Nephron progenitor cell (in vitro differentiated cells): ENCODE data around the gene LGALS1.
"Not testable (repeated sequence)": the region's sequence is repeated elsewhere in the genome, so short reads cannot be mapped to it uniquely, and the experiment has no call there.

Experiments used
- DNase-seq: peaks from one replicate; pipeline ENCODE4 v3.0.0; 2021
- H3K27ac Mint-ChIP-seq: 2 replicates; pipeline ENCODE4 v1.8.0; 2021; ENCODE audit warnings: mild to moderate bottlenecking, moderate library complexity, mixed read lengths
- H3K27me3 Mint-ChIP-seq: 2 replicates; pipeline ENCODE4 v1.8.0; 2021; ENCODE audit warnings: mild to moderate bottlenecking, low read depth, mixed read lengths; ENCODE audit not compliant: poor library complexity
- H3K36me3 Mint-ChIP-seq: 2 replicates; pipeline ENCODE4 v1.8.0; 2021; ENCODE audit warnings: low read depth, mixed read lengths
- H3K4me1 Mint-ChIP-seq: 2 replicates; pipeline ENCODE4 v1.8.0; 2021; ENCODE audit warnings: mixed read lengths
- H3K4me3 Mint-ChIP-seq: 2 replicates; pipeline ENCODE4 v1.8.0; 2021; ENCODE audit warnings: mild to moderate bottlenecking, moderate library complexity, mixed read lengths
- H3K9me3 Mint-ChIP-seq: 2 replicates; pipeline ENCODE4 v1.8.0; 2021; ENCODE audit warnings: mild to moderate bottlenecking, moderate library complexity, mixed read lengths
- TF ChIP-seq, protein P1 (sequence below): fragments of 200-600 bp; sonication (generic); IDR thresholded peaks from 2 replicates; pipeline ENCODE4 v1.5.0; 2021; ENCODE audit warnings: antibody characterized with exemption

LGALS1 gene

DNA sequence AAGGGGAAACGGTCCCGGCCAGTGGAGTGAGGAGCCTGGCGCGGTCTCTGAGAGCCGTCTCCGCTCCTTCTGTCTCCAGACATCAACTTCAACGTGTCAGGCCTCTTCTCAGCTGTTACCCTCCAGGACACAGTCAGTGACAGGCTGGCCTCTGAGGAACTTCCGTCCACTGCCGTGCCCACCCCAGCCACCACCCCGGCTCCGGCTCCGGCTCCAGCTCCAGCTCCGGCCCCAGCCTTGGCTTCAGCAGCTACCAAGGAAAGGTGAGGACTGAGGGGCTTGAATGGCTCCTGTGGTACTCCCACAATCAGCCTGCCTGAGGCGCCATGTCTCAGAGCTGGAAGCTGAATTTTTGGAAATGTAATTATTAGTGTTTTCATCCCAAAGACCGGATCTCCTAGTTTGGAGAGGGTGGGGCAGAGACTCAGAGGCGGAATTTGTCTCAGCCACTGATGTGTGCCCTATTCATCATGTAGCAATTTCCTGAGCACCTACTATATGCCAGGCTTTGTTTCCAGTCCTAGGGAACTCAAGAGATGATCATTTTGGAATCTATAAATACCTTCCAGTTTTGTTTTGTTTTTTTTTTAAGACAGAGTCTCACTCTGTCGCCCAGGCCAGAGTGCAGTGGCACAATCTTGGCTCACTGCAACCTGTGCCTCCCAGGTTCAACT is 24.8 kb upstream of the LGALS1 start:
- Mint-ChIP-seq H3K36me3 (peaks cover 35% of the 10 kb centered on the region), H3K4me3 (no peak overlapping the region), H3K27me3 (no peaks in the 10 kb centered on the region), H3K27ac (no peak overlapping the region), H3K4me1 (no peaks in the 10 kb centered on the region), H3K9me3 (no peaks in the 10 kb centered on the region)
- TF ChIP-seq, protein P1, sequence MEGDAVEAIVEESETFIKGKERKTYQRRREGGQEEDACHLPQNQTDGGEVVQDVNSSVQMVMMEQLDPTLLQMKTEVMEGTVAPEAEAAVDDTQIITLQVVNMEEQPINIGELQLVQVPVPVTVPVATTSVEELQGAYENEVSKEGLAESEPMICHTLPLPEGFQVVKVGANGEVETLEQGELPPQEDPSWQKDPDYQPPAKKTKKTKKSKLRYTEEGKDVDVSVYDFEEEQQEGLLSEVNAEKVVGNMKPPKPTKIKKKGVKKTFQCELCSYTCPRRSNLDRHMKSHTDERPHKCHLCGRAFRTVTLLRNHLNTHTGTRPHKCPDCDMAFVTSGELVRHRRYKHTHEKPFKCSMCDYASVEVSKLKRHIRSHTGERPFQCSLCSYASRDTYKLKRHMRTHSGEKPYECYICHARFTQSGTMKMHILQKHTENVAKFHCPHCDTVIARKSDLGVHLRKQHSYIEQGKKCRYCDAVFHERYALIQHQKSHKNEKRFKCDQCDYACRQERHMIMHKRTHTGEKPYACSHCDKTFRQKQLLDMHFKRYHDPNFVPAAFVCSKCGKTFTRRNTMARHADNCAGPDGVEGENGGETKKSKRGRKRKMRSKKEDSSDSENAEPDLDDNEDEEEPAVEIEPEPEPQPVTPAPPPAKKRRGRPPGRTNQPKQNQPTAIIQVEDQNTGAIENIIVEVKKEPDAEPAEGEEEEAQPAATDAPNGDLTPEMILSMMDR: no peak
- DNase-seq: no peak

DNA sequence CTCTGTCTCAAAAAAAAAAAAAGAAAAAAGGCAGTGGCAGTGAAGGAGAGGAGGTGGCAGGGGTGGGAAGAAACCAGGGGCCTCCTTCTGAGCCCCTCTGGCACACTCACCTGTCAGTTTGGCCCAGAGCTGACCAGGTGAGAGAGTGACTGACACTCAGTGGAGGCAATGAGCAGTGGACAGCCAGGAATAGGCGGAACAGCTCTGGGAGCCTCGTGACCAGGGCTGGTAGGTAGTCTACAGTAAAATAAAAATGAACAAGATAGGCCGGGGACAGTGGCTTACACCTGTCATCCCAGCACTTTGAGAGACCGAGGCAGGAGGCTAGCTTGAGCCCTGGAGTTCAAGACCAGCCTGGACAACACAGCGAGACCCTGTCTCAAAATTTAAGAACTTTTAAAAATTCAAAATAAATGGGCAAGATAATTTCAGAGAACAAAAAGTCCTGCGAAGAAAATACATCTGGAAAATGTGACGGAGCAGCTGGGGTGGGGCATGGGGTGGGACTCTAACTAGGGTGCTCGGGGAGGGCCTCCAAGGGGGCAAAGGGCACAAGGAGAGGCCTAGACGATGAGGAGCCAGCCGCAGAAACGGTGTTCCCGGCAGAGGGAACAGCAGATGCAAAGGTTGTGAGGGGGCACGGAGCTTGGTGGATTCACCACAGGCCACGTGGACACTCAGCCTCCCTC is 20.7 kb upstream of the LGALS1 start:
- Mint-ChIP-seq H3K4me1 (peaks cover 14% of the 10 kb centered on the region), H3K4me3 (no peak overlapping the region), H3K27me3 (no peaks in the 10 kb centered on the region), H3K27ac (peak overlapping the region; percentile 48), H3K36me3 (peaks cover 27% of the 10 kb centered on the region), H3K9me3 (no peaks in the 10 kb centered on the region)
- TF ChIP-seq, protein P1: no peak
- no peak for DNase-seq

DNA sequence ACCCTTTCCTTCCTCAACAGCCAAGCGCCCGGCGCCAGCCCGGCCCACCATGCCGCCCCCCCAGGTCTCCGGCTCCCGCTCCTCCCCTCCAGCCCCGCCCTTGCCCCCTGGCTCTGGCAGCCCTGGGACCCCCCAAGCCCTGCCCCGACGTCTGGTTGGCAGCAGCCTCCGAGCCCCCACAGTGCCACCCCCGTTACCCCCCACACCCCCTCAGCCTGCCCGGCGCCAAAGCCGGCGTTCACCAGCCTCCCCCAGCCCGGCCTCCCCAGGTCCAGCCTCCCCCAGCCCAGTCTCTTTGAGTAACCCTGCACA is 20.2 kb upstream of the LGALS1 start:
- Mint-ChIP-seq H3K9me3 (no peaks in the 10 kb centered on the region), H3K4me1 (peaks cover 19% of the 10 kb centered on the region)
- TF ChIP-seq, protein P1: no peak

DNA sequence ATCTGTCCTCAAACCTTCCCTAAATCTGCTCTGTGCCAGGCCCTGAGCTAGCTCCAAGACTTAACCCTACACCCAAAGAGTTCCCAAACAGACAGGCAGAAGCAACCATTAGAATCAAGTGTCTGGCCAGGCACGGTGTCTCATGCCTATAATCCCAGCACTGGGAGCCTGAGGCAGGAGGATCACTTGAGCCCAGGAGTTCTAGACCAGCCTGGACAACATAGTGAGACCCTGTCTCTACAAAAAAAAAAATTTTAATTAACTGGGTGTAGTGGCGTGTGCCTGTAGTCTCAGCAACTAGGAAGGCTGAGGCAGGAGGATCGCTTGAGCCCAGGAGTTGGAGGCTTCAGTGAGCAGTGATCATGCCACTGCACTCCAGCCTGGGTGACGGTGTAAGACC is 18.9 kb upstream of the LGALS1 start:
- H3K9me3 Mint-ChIP-seq, H3K27me3 Mint-ChIP-seq, DNase-seq, H3K4me3 Mint-ChIP-seq: not testable (repeated sequence)
- Mint-ChIP-seq H3K27ac (peak overlapping the region; percentile 98), H3K4me1 (peaks cover 33% of the 10 kb centered on the region), H3K36me3 (peaks cover 18% of the 10 kb centered on the region)

More for the DNA sequence above, 20.2 kb upstream of the LGALS1 start:
- Mint-ChIP-seq H3K27ac (no peak overlapping the region), H3K27me3 (no peaks in the 10 kb centered on the region), H3K36me3 (peaks cover 22% of the 10 kb centered on the region), H3K4me3 (no peak overlapping the region)
- no peak for DNase-seq

DNA sequence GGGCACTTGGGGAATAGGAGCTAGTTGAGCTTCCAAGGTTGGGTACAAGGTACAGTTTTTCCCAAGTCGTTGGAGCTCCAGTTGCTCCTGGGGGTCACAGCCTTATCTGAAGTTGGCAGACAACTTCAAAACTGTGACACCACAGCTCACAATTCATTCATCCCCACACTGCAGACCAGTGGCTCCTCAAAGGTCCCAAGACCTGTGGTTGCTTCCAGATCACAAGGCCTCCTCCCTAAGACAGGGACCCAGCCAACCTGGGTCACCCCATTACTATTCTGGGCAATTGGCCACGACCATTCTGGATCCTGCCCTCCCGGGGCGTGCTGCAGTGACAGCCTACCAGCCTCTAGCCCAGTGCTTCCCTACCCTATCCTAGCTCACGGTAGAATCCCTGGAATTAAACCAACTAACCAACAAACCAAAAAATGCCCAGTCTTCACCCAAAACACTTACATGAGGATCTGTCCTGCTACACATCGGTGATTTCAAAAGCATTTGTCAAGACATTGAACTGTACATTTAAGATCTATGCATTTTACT is 17.8 kb upstream of the LGALS1 start:
- no peak for DNase-seq
- TF ChIP-seq, protein P1: no peak

DNA sequence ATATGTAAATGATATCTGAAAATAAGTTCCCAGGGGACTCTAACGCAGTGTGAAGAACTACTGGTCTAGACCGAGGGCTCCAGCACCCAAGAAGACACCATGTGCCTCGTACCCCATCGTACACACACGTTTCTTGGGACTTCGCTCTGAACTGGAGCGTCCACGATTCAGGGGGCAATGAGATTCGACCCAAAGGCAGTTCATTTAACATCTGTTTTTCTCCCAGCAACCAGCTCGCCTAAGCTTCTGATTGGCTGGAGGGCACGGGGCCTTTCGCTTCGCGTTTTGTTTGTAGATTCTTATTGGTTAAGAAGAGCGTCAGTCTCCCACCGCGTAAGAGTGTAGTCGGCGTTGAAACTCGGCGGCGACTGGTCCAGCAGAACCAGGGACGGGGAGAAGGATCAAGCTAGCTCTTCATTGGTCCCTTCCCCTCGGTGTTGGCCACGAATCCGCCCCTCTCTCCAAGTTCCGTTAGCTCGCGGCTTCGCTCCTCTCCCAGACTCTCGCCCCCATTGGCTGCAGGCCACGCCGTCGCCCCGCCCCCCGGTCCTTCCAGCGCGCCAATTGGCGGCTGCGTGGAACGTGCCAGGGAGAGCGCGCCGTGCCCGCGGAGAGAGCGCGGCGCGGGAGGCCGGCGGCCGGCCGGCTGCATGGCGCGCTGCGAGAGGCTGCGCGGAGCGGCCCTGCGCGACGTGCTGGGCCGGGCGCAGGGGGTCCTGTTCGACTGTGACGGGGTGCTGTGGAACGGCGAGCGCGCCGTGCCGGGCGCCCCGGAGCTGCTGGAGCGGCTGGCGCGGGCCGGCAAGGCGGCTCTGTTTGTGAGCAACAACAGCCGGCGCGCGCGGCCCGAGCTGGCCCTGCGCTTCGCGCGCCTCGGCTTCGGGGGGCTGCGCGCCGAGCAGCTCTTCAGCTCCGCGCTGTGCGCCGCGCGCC is 17.0 kb upstream of the LGALS1 start, which contains the start of gene PDXP:
Gene PDXP (plus strand): TSS at position 591 of the 933 bp plus-strand sequence. CDS start 60 bp downstream, at position 651.
- Mint-ChIP-seq H3K4me1 (peaks cover 44% of the 10 kb centered on the region), H3K36me3 (peaks cover 6% of the 10 kb centered on the region), H3K9me3 (no peaks in the 10 kb centered on the region), H3K27ac (peak within 1 kb of the TSS; percentile 83), H3K27me3 (no peaks in the 10 kb centered on the region), H3K4me3 (peak within 1 kb of the TSS; percentile 90)
- peak; percentile 99 for DNase-seq
- TF ChIP-seq, protein P1: no peak

More for the DNA sequence above, 17.8 kb upstream of the LGALS1 start:
- Mint-ChIP-seq H3K36me3 (peaks cover 13% of the 10 kb centered on the region), H3K27ac (peak overlapping the region; percentile 83), H3K4me3 (peak overlapping the region; percentile 90), H3K9me3 (no peaks in the 10 kb centered on the region), H3K27me3 (no peaks in the 10 kb centered on the region), H3K4me1 (peaks cover 42% of the 10 kb centered on the region)
